Tibial nerve (tissue), 3 donors: ENCODE measurements around the gene LACRT.

Experiments
- EP300 ChIP-seq, 2 donors: sonication (generic); formaldehyde crosslinking; IDR thresholded peaks; one replicate each; pipeline ENCODE4 v1.6.1; 2017; ENCODE audit warnings: antibody characterized with exemption in 2 of 2, mild to moderate bottlenecking in 1 of 2
- POLR2A ChIP-seq, 2 donors: fragments of 450-650 bp; IDR thresholded peaks; one replicate each; pipeline ENCODE4 v1.6.1; 2017; ENCODE audit warnings: antibody characterized with exemption in 2 of 2, mild to moderate bottlenecking in 2 of 2, moderate library complexity in 2 of 2

DNA sequence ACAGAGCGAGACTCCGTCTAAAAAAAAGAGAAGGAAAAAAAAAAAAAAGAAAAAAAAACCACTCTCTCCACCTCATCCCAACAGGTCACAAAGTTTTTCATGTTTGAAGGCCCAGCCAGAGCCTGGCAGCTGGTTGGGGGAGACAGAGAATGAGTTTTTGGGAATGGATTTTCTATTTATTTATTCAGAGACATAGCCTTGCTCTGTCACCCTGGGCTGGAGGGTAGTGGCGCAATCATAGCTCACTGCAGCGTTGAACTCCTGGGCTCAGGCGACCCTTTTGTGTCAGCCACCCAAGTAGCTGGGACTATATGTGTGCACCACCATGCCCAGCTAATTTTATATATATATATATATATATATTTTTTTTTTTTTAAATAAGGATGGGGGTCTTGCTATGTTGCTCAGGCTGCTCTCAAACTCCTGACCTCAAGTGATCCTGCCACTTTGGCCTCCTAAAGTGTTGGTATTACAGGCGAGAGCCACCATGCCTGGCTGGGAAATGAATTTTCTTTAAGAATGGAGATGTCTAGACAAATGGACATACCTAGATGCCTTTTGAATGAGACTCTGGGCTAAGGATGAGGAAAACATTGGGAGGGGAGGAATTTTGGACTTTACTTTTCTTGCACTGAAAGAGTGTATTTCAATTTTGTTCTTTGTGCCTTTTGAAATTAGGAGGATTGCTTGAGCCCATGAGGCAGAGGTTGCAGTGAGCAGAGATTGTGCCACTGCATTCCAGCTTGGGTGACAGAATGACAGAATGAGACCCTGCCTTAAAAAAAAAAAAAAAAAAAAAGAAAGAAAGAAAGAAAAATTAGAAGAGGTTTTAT lies 29.3 kb downstream of the LACRT start:
- TF ChIP-seq EP300 (IDR thresholded peaks at IDR 0.05) (no peak), POLR2A (IDR thresholded peaks at IDR 0.05) (no peak)
